ENCODE data around the gene SLC7A6.

The SLC7A6 gene

DNA sequence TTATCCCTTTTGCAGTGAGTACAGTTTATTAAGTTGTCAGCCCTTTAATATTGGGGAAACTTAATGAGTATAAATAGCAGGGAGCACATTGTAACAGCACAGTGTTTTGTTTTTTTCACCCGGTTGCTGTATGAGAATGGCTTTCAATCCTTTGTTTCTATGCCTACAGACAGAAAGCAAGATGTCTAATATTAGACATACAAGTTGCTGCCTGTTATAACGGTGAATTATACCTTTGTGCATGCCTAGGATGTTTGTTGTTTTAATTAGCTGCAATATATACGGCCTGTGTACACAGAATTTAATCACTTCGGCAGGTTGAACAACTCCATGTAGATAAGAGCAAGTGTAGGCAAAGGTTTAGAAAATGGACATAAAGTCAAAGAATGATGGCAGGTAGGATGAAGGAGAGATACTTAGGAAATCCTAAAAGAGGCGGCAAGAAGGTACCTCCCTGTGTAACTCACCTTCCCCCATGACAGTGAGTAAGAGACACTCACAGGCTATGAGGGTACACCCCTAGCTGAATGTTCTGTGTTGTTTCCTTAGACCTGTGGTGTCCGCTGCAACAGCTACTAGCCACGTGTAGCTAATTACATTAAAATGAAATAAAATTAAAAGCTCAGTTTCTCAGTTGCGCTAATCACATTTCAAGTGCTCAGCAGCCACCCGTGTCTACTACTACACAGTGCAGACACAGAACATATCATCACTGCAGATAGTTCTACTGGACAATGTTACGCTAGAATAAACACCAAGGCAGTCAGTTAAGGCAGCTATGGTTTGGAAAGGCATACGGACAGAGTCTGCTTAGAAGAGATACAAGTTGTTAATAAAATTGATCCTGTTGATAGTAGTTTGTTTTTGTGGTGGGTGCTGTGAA lies 35.5 kb downstream of the SLC7A6 start:
- TF ChIP-seq, protein P1, sequence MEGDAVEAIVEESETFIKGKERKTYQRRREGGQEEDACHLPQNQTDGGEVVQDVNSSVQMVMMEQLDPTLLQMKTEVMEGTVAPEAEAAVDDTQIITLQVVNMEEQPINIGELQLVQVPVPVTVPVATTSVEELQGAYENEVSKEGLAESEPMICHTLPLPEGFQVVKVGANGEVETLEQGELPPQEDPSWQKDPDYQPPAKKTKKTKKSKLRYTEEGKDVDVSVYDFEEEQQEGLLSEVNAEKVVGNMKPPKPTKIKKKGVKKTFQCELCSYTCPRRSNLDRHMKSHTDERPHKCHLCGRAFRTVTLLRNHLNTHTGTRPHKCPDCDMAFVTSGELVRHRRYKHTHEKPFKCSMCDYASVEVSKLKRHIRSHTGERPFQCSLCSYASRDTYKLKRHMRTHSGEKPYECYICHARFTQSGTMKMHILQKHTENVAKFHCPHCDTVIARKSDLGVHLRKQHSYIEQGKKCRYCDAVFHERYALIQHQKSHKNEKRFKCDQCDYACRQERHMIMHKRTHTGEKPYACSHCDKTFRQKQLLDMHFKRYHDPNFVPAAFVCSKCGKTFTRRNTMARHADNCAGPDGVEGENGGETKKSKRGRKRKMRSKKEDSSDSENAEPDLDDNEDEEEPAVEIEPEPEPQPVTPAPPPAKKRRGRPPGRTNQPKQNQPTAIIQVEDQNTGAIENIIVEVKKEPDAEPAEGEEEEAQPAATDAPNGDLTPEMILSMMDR (conservative IDR thresholded peaks at IDR 0.05; ENCODE audit: low read depth, low read length): no peak
- no peak overlapping the region for H3K4me3 ChIP-seq (ENCODE audit: low read depth, low read length)
- DNase-seq (ENCODE audit: low read depth): no peak

DNA sequence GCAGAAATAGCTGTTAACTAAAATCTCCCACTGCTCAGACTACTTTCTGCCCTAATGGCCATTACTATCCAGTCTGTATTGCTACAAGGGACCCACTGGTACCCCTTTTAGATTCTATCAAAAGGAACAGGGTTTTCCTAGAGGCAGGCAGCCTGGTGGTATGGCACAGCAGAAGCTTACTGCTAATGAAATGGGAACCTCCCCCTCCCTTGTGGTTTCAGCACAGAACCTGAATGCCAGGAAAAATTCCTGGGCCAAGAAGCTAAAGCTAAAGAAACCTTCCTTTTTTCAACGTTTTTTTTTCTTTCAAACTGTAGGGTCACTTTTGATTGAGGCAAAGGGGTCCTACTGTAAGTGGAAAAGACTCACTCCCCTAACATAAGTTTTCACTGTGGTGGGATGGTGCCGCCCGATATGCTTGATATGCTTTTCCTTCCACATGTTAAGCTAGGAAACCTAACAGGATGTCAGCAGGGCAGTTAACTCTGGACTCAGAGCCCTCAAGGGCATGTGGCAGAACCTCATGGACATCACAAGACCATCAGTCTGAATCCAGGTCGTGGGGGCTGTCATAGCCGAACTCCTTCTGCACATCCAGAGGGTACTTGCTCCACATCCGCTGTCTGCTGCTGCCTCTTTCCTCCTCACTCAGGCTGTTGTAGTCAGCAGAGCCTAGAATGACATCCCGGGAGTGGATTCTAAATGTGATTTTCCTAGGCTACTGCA lies 36.6 kb downstream of the SLC7A6 start:
- no peak overlapping the region for H3K4me3 ChIP-seq (ENCODE audit: low read depth, low read length)
- peak; percentile 39 for DNase-seq (ENCODE audit: low read depth)
- TF ChIP-seq, protein P1 (conservative IDR thresholded peaks at IDR 0.05; ENCODE audit: low read depth, low read length): no peak

DNA sequence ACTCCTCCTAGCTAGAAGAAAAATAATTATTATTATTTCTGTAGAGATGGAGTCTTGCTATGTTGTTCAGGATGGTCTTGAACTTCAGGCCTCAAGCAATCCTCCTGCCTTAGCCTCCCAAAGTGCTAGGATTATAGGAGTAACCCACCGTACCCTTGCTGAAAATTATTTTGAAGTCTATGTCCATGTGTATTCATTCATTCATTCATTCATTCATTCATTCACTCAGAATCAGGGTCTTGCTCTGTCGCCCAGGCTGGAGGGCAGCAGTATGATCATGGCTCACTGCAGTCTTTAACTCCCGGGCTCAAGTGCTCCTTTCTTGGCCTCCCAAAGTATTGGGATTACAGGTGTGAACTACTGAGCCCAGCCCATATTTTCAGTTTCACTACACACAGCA lies 42.3 kb downstream of the SLC7A6 start:
- DNase-seq (ENCODE audit: low read depth): no peak
- TF ChIP-seq, protein P1 (conservative IDR thresholded peaks at IDR 0.05; ENCODE audit: low read depth, low read length): no peak
- H3K4me3 ChIP-seq (ENCODE audit: low read depth, low read length): no peak overlapping the region

DNA sequence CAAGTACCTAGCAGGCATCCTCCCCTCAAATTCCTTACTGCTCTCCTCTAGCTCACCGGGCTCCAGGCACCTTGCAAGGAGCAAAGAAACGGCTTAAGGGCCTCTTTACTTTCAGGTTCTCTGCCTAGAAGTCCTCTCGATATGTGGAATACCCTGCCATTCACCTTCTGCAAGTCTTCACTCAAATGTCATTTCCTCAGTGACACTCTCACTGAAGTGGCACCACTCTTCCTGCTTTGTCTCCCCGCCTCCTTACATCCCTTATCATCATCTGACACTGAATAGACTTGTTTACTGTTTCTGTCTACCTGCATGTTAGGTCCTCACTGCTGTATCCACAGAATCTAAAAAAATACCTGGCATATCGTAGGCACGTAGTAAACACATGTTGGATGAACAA lies 45.5 kb downstream of the SLC7A6 start:
- no peak for DNase-seq (ENCODE audit: low read depth)

DNA sequence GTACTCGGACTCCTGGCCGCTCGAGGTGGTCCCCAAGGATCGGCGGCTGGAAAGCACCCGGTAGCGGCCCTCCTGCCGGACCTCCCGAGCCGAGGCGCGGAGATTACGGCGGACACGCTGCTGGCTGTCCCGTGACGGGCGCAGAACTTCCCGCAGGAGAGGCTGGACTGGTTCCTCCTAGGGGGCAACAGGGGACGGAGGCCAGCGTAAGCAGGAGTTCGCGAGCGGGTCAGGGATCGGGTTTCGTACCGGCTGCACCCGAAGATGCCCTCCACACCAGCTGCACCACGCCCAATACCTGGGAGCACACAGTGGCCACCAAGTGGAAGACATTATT lies 46.1 kb downstream of the SLC7A6 start:
- H3K4me3 ChIP-seq (ENCODE audit: low read depth, low read length): peak overlapping the region; percentile 98
- no peak for DNase-seq (ENCODE audit: low read depth)

More for the DNA sequence above, 45.5 kb downstream of the SLC7A6 start:
- peak overlapping the region; percentile 98 for H3K4me3 ChIP-seq (ENCODE audit: low read depth, low read length)
- TF ChIP-seq, protein P1 (conservative IDR thresholded peaks at IDR 0.05; ENCODE audit: low read depth, low read length): no peak

DNA sequence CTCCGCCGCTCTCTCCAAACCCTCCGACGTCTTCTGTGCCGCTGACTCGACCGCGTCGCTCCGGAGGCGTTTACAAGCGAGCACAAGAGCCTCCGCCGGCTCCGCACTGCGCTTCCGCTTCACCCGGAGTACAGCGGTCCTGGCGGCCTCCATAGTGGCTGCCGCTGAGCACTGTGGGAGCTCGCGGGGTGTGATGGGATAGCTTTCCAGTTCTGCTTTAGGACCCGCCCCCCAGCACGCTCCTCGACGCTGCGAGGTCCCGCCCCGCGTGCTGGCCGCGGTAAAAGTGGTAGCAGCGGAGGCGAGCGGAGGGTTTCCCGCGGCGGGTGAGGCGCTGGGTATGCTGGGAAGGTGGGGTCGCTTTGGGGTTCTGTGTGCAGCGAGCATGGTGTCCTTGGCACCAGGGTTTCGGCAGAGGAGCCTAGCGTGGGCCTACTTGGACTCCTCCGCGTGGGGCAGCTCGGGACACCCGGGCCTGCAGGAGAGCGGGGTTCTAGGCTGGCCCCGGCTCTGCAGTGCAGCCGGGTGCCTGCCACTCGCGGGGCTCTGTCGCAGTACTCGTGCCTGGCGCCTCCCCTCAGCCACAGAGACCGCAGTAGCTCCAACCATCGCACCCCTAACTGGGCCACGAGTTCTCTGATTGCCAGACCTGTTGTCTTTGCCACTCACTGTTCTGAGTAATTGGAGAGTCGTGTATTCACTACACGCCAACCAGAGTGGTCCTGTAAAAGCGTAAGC lies 46.6 kb downstream of the SLC7A6 start, which contains the start of the genes PRMT7 and SLC7A6OS:
TSS of gene PRMT7 (plus strand) at position 246 of the 738 bp plus-strand sequence. CDS start 4,961 bp downstream, outside the sequence.
TSS of gene SLC7A6OS (minus strand) at position 173 of the 738 bp plus-strand sequence. CDS start at position 153, 20 bp downstream.
- H3K4me3 ChIP-seq (ENCODE audit: low read depth, low read length): peak within 1 kb of the TSS; percentile 98
- TF ChIP-seq, protein P1 (conservative IDR thresholded peaks at IDR 0.05; ENCODE audit: low read depth, low read length): no peak
- DNase-seq (ENCODE audit: low read depth): peak; percentile 89

More for the DNA sequence above, 46.1 kb downstream of the SLC7A6 start:
- TF ChIP-seq, protein P1 (conservative IDR thresholded peaks at IDR 0.05; ENCODE audit: low read depth, low read length): no peak

All from choroid plexus epithelial cell (primary cell).